Skeletal muscle satellite cell (primary cell): ENCODE data around the gene GOLM1.
A peak's percentile ranks its signal among the peaks of the same experiment; 100 is the strongest.

ENCODE experiments used
- H3K27me3 ChIP-seq: 2 replicates; pipeline ENCODE4 v1.7.0; 2013; ENCODE audit warnings: low read length; ENCODE audit not compliant: control insufficient read depth, insufficient read depth
- H3K36me3 ChIP-seq: 2 replicates; pipeline ENCODE4 v1.7.0; 2013; ENCODE audit warnings: mild to moderate bottlenecking, control low read depth, low read length; ENCODE audit not compliant: insufficient read depth
- H3K4me1 ChIP-seq: 2 replicates; pipeline ENCODE4 v1.7.0; 2013; ENCODE audit warnings: low read length; ENCODE audit not compliant: control insufficient read depth, insufficient read depth
- H3K4me2 ChIP-seq: 2 replicates; pipeline ENCODE4 v1.7.0; 2013; ENCODE audit warnings: mild to moderate bottlenecking, low read length
- H3K4me3 ChIP-seq: 2 replicates; pipeline ENCODE4 v1.7.0; 2013; ENCODE audit warnings: low read length
- H3K9ac ChIP-seq: 2 replicates; pipeline ENCODE4 v1.7.0; 2013; ENCODE audit warnings: mild to moderate bottlenecking, low read depth, low read length, moderate library complexity
- H3K9me3 ChIP-seq: replicated peaks from 2 replicates; pipeline ENCODE4 v1.7.0; 2013; ENCODE audit warnings: mild to moderate bottlenecking, control low read depth, low read length

The GOLM1 gene

DNA sequence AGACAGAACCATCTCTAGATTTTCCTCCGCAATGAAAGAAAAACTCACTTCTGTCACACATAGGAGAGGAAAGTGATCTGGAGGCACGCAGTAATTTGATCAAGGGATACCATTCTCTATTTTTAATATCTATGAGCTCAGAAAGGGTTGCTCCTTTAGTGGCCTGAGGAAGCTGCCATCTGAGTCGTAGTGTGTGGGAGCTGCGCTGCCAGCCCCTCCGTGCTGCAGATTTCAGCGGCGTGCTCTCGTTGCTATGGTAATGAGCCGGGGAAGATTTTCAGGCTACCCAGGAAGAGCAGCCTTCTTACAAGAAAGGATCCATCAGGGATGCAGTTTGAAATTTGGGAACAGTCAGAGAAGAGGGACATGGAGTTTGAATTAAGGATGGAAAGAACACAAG, 17.1 kb upstream of the GOLM1 start:
- Histone ChIP-seq H3K27me3 (no peaks in the 10 kb centered on the region), H3K36me3 (no peaks in the 10 kb centered on the region), H3K9me3 (no peaks in the 10 kb centered on the region), H3K9ac (no peak overlapping the region), H3K4me1 (no peaks in the 10 kb centered on the region), H3K4me2 (no peak overlapping the region), H3K4me3 (no peak overlapping the region)

DNA sequence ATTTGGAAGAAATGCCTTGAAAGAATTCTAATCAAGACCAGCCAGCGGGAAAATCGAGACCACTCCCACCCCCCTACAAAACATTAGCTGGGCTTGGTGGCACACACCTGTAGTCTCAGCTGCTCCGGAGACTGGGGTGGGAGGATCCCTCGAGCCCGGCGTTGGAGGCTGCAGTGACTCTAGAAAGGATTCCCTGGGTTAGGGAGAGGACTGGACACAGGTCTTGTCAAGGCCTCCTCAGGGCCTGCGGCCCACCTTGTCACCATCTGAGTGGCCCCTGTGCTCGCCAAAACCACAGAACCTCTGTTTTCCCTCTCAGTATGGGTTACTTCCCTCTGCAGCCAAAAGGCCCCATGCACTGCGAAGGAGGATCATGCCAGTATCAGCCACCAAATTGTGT, 16.5 kb upstream of the GOLM1 start:
- no peaks in the 10 kb centered on the region for H3K9me3 ChIP-seq

DNA sequence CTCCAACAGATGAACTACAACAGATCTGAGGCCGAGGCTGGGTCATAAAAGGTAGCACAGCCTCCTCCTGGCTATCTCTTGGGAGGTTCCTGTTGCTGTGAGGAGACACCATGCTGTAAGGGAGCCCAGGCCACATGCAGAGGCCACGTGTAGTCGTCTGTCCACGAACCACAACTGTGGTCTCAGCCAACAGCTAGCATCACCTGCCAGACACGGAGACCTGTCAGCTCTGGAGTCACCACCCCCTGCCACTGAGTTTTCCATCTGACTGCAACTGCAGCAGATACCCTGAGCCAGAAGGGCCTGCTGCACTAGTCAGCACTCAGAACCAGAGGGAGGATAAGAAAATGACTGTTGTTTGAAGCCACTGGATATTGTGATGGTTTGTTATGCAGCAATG, 12.7 kb upstream of the GOLM1 start:
- Histone ChIP-seq H3K27me3 (no peaks in the 10 kb centered on the region), H3K4me3 (no peak overlapping the region), H3K4me2 (no peak overlapping the region), H3K36me3 (no peaks in the 10 kb centered on the region), H3K9me3 (no peaks in the 10 kb centered on the region), H3K9ac (no peak overlapping the region), H3K4me1 (peaks cover 2% of the 10 kb centered on the region)

More for the DNA sequence above, 16.5 kb upstream of the GOLM1 start:
- no peaks in the 10 kb centered on the region for H3K27me3 ChIP-seq
- H3K9ac ChIP-seq, result no peak overlapping the region
- no peak overlapping the region for H3K4me3 ChIP-seq
- H3K4me1 ChIP-seq, result no peaks in the 10 kb centered on the region
- no peak overlapping the region for H3K4me2 ChIP-seq
- H3K36me3 ChIP-seq, result no peaks in the 10 kb centered on the region

DNA sequence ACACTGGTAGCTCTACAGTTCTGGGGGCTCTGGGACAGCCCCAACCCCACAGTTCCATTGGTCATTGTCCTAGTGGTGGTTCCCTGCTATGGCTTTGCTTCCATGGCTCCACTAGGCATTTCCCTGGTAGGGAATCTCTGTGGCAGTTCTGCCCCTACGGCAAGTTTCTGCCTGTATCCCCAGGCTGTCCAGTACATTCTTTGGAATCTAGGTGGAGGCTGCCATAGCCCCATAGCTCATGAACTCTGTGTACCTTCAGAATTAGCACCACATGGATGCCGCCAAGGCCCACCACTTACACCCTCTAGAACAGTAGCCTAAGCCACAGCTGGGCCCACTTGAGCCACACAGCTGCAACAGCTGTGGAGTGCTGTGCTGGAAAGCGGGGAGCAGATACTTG, 3.3 kb upstream of the GOLM1 start:
- H3K9ac ChIP-seq, result no peak overlapping the region
- no peaks in the 10 kb centered on the region for H3K36me3 ChIP-seq
- no peaks in the 10 kb centered on the region for H3K27me3 ChIP-seq
- H3K9me3 ChIP-seq, result no peaks in the 10 kb centered on the region
- peaks cover 11% of the 10 kb centered on the region for H3K4me1 ChIP-seq
- H3K4me3 ChIP-seq, result no peak overlapping the region
- H3K4me2 ChIP-seq, result no peak overlapping the region

GRCh38 chr9:86099701-86100364, 475 bp upstream of the GOLM1 start:
- Histone ChIP-seq H3K9ac (peak overlapping the region; percentile 85), H3K36me3 (no peaks in the 10 kb centered on the region), H3K4me3 (peak overlapping the region; percentile 86), H3K4me1 (peaks cover 4% of the 10 kb centered on the region), H3K4me2 (peak overlapping the region; percentile 92), H3K27me3 (no peaks in the 10 kb centered on the region), H3K9me3 (no peaks in the 10 kb centered on the region)

DNA sequence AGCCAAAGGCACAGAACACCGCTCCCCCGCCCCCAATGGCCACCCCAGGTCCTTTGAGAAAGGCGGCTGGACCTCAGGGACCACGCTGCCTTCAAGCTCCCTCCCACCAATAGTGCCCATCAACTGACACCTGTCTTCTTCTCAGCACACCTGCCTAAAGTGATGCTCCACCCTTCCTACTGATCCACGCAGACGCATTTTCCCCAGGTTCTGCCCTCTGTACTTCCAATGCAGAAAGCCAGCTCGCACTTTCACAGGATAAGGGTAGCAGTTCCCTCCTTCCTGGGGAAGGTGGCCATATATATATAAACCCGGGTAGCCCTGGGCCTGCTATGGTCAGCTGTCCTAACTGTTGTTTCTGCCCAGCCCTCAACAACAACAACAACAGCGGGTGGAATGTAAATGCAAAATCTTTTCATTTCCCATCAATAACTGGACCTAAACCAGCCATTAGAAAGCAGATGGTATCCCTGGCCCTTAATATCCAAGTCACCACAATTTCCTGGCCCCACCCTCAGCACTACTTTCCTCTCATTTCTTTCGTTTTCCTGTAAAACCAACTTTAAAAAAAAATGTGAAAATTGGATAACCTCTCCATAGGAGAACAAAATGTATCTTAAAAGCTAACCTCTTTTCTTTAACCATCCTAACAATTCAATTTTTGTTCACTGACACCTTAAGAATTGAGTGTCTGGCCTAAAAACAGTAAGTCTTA, 1.7 kb downstream of the GOLM1 start:
- H3K27me3 ChIP-seq, result no peaks in the 10 kb centered on the region
- peak overlapping the region; percentile 85 for H3K9ac ChIP-seq
- peaks cover 4% of the 10 kb centered on the region for H3K4me1 ChIP-seq

DNA sequence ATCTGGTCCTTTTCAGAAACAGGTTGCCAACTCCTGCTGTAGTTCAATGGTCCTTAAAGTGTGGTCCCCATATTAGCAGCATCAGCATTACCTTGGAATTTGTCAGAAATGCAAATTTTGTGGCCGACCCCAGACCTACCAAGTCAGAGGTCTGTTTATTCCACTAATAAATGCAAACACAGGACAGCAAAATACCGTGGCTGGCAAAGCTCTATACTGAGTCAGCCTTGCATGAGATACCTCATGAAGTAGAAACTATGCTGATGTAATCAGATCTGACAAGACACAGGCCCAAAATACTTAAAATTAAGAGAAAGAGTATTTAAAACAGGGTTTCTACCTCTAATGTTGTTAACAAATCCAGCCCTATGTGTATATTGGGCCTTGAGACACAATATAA, 3.0 kb downstream of the GOLM1 start:
- Histone ChIP-seq H3K4me3 (no peak overlapping the region), H3K9ac (no peak overlapping the region), H3K36me3 (no peaks in the 10 kb centered on the region), H3K27me3 (no peaks in the 10 kb centered on the region), H3K4me1 (peaks cover 4% of the 10 kb centered on the region), H3K4me2 (no peak overlapping the region), H3K9me3 (no peaks in the 10 kb centered on the region)

More for the DNA sequence above, 1.7 kb downstream of the GOLM1 start:
- Histone ChIP-seq H3K4me3 (peak overlapping the region; percentile 86), H3K9me3 (no peaks in the 10 kb centered on the region), H3K4me2 (peak overlapping the region; percentile 92), H3K36me3 (no peaks in the 10 kb centered on the region)

DNA sequence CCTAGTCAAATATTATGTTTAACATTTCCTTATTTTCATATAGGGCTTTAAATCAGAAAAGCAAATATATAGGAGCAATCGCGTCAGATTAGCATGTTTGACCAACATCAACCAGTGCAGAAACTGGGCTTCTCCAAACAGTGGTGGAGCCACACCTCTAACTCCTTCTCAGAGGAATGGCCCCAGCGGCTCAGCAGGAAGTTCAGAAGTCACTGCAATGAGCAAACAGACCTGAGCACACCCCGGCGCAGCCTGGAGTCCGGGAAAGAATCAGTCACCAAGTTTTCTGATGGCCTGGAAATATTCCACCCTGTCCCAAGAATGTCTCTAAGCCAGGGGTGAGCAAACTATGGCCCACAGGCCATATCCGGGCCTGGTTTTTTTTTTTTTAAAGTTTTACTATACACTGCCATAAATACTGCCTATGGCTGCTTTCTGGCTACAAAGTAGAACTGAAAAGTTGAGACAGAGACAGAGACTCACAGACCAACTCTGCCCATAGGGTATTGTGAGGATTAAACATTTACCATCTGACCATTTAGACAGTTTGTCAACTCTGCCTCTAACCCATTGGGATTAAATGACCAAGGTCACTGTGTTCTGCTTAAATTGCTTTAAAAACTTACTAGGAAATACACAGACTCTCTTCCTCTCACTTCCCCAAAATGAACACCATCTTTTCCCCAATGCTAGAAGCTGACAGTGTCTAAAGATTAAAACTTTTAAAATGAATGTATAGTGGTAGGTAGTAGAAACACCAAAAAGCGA, 5.4 kb downstream of the GOLM1 start:
- H3K4me2 ChIP-seq, result no peak overlapping the region
- H3K36me3 ChIP-seq, result no peaks in the 10 kb centered on the region

GRCh38 chr9:86091477-86091876, 7.9 kb downstream of the GOLM1 start:
- Histone ChIP-seq H3K27me3 (no peaks in the 10 kb centered on the region), H3K4me3 (no peak overlapping the region), H3K4me1 (no peaks in the 10 kb centered on the region), H3K9ac (no peak overlapping the region), H3K9me3 (no peaks in the 10 kb centered on the region), H3K36me3 (no peaks in the 10 kb centered on the region), H3K4me2 (no peak overlapping the region)

More for the DNA sequence above, 5.4 kb downstream of the GOLM1 start:
- Histone ChIP-seq H3K27me3 (no peaks in the 10 kb centered on the region), H3K9me3 (no peaks in the 10 kb centered on the region), H3K4me1 (peaks cover 4% of the 10 kb centered on the region), H3K4me3 (no peak overlapping the region), H3K9ac (no peak overlapping the region)

GRCh38 chr9:86082870-86083269, 16.5 kb downstream of the GOLM1 start:
- Histone ChIP-seq H3K9ac (no peak overlapping the region), H3K4me1 (no peaks in the 10 kb centered on the region), H3K9me3 (no peaks in the 10 kb centered on the region)

DNA sequence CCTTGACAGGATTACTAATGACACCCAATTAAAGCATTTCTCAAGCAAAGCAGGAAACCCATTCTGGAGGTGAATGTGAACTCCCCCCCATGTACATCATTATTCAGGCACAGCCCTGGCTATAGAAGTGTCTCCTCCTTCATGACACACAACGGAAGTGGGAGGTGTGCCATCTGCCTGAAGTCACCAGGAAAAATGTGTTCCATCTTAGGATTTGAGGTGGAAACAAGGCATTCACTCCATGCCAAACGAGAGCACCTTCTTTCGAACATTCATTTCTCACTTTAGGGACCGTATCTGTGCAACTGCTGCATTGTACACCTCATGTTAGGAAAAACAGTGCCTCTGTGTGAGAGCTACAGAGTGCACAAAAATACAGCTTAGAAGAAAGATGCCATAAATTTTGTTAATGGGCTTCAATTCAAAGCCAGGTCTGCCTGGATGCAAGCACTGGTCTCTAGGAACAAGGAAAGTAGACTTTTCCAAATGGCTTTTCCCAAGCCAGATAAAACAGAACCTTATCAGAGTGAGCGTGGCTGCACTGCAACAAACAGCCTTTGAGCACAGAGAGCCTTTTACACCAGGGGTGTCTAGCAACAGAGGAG, 19.4 kb downstream of the GOLM1 start:
- H3K4me2 ChIP-seq, result no peak overlapping the region
- no peak overlapping the region for H3K9ac ChIP-seq
- no peaks in the 10 kb centered on the region for H3K27me3 ChIP-seq
- H3K4me1 ChIP-seq, result peaks cover 3% of the 10 kb centered on the region
- peaks cover 8% of the 10 kb centered on the region for H3K36me3 ChIP-seq
- H3K4me3 ChIP-seq, result no peak overlapping the region
- H3K9me3 ChIP-seq, result no peaks in the 10 kb centered on the region

More at GRCh38 chr9:86082870-86083269, 16.5 kb downstream of the GOLM1 start:
- H3K4me2 ChIP-seq, result no peak overlapping the region
- H3K27me3 ChIP-seq, result no peaks in the 10 kb centered on the region
- H3K4me3 ChIP-seq, result no peak overlapping the region
- H3K36me3 ChIP-seq, result peaks cover 8% of the 10 kb centered on the region
